Measurements from ENCODE around the gene GDPD1. TPM values are rescaled to one million over a fixed set of nuclear protein-coding genes. Genes with fewer than 3 reads are reported as not detected.

The GDPD1 gene
- total RNA-seq, 4 donors from 2014 or later, result 0.75 to 2.0 (median 1.00) TPM

- DNase-seq (ENCODE audit: extremely low spot score), result no peak
- no peaks in the 10 kb centered on the region for H3K36me3 ChIP-seq
- H3K27ac ChIP-seq (replicated peaks in 1 of 4), result no peak overlapping the region
- H3K27me3 ChIP-seq, result no peaks in the 10 kb centered on the region
- no peak overlapping the region for H3K4me3 ChIP-seq
- WGBS, result 97% methylated on average over 9 of the region's 9 CpGs
- H3K9me3 ChIP-seq, result no peaks in the 10 kb centered on the region
- no peaks in the 10 kb centered on the region for H3K4me1 ChIP-seq
- TF ChIP-seq POLR2AphosphoS5 (IDR thresholded peaks at IDR 0.05) (no peak), EP300 (IDR thresholded peaks at IDR 0.05) (no peak), POLR2A (IDR thresholded peaks at IDR 0.05; ENCODE audit: low read depth) (no peak)
- TF ChIP-seq, protein P1, sequence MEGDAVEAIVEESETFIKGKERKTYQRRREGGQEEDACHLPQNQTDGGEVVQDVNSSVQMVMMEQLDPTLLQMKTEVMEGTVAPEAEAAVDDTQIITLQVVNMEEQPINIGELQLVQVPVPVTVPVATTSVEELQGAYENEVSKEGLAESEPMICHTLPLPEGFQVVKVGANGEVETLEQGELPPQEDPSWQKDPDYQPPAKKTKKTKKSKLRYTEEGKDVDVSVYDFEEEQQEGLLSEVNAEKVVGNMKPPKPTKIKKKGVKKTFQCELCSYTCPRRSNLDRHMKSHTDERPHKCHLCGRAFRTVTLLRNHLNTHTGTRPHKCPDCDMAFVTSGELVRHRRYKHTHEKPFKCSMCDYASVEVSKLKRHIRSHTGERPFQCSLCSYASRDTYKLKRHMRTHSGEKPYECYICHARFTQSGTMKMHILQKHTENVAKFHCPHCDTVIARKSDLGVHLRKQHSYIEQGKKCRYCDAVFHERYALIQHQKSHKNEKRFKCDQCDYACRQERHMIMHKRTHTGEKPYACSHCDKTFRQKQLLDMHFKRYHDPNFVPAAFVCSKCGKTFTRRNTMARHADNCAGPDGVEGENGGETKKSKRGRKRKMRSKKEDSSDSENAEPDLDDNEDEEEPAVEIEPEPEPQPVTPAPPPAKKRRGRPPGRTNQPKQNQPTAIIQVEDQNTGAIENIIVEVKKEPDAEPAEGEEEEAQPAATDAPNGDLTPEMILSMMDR (IDR thresholded peaks at IDR 0.05), result no peak
- intact Hi-C loops (cut with DNase I), result no loop called here
Observed at GRCh38 chr17:59180626-59181025, 39.7 kb upstream of the GDPD1 start.

DNA sequence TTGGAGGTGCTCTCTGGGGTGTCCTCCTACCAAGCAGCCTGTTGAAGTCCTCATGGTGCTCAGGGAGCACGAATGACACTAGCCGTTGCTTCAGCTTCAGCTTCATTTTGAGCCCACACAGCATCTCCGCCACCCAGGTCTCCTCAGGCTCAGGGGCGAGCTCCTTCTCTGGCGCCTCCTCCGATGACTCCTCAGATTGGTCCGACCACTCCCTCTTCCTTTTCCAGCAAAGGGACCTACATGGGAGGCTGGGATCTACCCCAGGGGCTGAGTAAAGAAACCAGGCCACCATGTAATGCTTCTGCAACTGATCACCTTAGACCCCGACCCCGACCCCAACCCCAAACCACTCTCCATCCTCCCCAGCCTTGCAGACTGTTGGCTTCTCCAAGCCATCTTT lies 38.8 kb upstream of the GDPD1 start:
- Histone ChIP-seq H3K4me1 (no peaks in the 10 kb centered on the region), H3K9me3 (no peaks in the 10 kb centered on the region), H3K27ac (replicated peaks in 1 of 4) (no peak overlapping the region), H3K36me3 (no peaks in the 10 kb centered on the region), H3K4me3 (no peak overlapping the region), H3K27me3 (no peaks in the 10 kb centered on the region)
- WGBS, result 98% methylated on average over 9 of the region's 9 CpGs
- DNase-seq (ENCODE audit: extremely low spot score), result no peak
- intact Hi-C loops (cut with DNase I), result no loop called here
- TF ChIP-seq POLR2AphosphoS5 (IDR thresholded peaks at IDR 0.05) (no peak), POLR2A (IDR thresholded peaks at IDR 0.05; ENCODE audit: low read depth) (no peak), EP300 (IDR thresholded peaks at IDR 0.05) (no peak)
- TF ChIP-seq, protein P1 (IDR thresholded peaks at IDR 0.05), result no peak

- Histone ChIP-seq H3K27me3 (no peaks in the 10 kb centered on the region), H3K4me1 (no peaks in the 10 kb centered on the region), H3K27ac (replicated peaks in 1 of 4) (no peak overlapping the region), H3K9me3 (no peaks in the 10 kb centered on the region), H3K36me3 (no peaks in the 10 kb centered on the region), H3K4me3 (no peak overlapping the region)
- TF ChIP-seq EP300 (IDR thresholded peaks at IDR 0.05) (no peak), POLR2A (IDR thresholded peaks at IDR 0.05; ENCODE audit: low read depth) (no peak), POLR2AphosphoS5 (IDR thresholded peaks at IDR 0.05) (no peak)
- TF ChIP-seq, protein P1 (IDR thresholded peaks at IDR 0.05), result no peak
- intact Hi-C loops (cut with DNase I), result no loop called here
- DNase-seq (ENCODE audit: extremely low spot score), result no peak
Observed at GRCh38 chr17:59185997-59186396, 34.3 kb upstream of the GDPD1 start.

DNA sequence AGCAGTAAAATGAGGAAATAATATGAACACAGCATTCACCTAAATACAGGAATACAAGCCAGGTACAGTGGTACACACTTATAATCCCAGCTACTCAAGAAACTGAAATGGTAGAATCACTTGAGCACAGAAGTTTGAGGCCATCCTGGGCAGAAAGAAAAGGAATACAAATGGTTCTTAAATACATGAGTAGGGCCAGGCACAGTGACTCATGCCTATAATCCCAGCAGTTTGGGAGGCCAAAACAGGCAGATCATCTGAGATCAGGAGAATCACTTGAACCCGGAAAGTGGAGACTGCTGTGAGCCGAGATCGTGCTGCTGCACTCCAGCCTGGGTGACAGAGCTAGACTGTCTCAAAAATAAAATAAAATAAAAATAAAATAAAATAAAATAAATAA lies 33.5 kb upstream of the GDPD1 start:
- Histone ChIP-seq H3K36me3 (no peaks in the 10 kb centered on the region), H3K27ac (replicated peaks in 1 of 4) (no peak overlapping the region), H3K4me1 (no peaks in the 10 kb centered on the region), H3K27me3 (no peaks in the 10 kb centered on the region), H3K4me3 (no peak overlapping the region), H3K9me3 (no peaks in the 10 kb centered on the region)
- intact Hi-C loops (cut with DNase I), result no loop called here
- 98% methylated on average over 3 of the region's 3 CpGs for WGBS
- TF ChIP-seq, protein P1 (IDR thresholded peaks at IDR 0.05), result no peak
- TF ChIP-seq EP300 (IDR thresholded peaks at IDR 0.05) (no peak), POLR2AphosphoS5 (IDR thresholded peaks at IDR 0.05) (no peak), POLR2A (IDR thresholded peaks at IDR 0.05; ENCODE audit: low read depth) (no peak)
- no peak for DNase-seq (ENCODE audit: extremely low spot score)

GRCh38 chr17:59190806-59191205 lies 29.5 kb upstream of the GDPD1 start:
- Histone ChIP-seq H3K27ac (replicated peaks in 1 of 4) (no peak overlapping the region), H3K4me3 (no peak overlapping the region), H3K27me3 (no peaks in the 10 kb centered on the region), H3K9me3 (no peaks in the 10 kb centered on the region), H3K36me3 (no peaks in the 10 kb centered on the region), H3K4me1 (no peaks in the 10 kb centered on the region)
- intact Hi-C loops (cut with DNase I), result no loop called here
- 93% methylated on average over 2 of the region's 2 CpGs for WGBS
- no peak for TF ChIP-seq POLR2AphosphoS5 (IDR thresholded peaks at IDR 0.05)
- TF ChIP-seq, protein P1 (IDR thresholded peaks at IDR 0.05), result no peak
- no peak for TF ChIP-seq EP300 (IDR thresholded peaks at IDR 0.05)
- TF ChIP-seq POLR2A (IDR thresholded peaks at IDR 0.05; ENCODE audit: low read depth), result no peak
- no peak for DNase-seq (ENCODE audit: extremely low spot score)
